Right atrium auricular region (tissue), 2 donors: Measurements from ENCODE around the gene HDHD5. TPM values are rescaled to one million over a fixed set of nuclear protein-coding genes. Genes with fewer than 3 reads are reported as not detected.

ENCODE experiments used
- DNase-seq: peaks from one replicate; pipeline ENCODE4 v3.0.0-alpha.2; 2019; ENCODE audit warnings: low spot score
- H3K27ac ChIP-seq, 2 donors: fragments of 200-600 bp; sonication (generic); 1 replicate in 1 of 2; 2 replicates in 1 of 2; pipeline ENCODE4 v1.5.1; 2016 to 2019
- H3K27me3 ChIP-seq, 2 donors: fragments of 200-600 bp; sonication (generic); one replicate each; pipeline versions ENCODE4 v1.5.1 to v1.6.0; 2017 to 2019
- H3K36me3 ChIP-seq: fragments of 200-600 bp; sonication (generic); one replicate; pipeline ENCODE4 v1.5.1; 2016
- H3K4me1 ChIP-seq, 2 donors: fragments of 200-600 bp; sonication (generic); one replicate each; pipeline versions ENCODE4 v1.5.1 to v1.6.0; 2017 to 2019
- H3K4me3 ChIP-seq, 2 donors: fragments of 200-600 bp; sonication (generic); 1 replicate in 1 of 2; 2 replicates in 1 of 2; pipeline ENCODE4 v1.5.1; 2017 to 2019; ENCODE audit warnings: mild to moderate bottlenecking in 1 of 2, moderate library complexity in 1 of 2
- H3K9me3 ChIP-seq, 2 donors: fragments of 200-600 bp; sonication (generic); one replicate each; pipeline ENCODE4 v1.5.1; 2019
- CTCF ChIP-seq, 2 donors: fragments of 200-600 bp; sonication (generic); IDR thresholded peaks; one replicate each; pipeline ENCODE4 v1.5.1; 2019; ENCODE audit warnings: antibody characterized with exemption in 2 of 2
- total RNA-seq, 2 donors: library from RNA; depleted of rRNA; stranded (reverse); fragments of >200 nt; gene quantifications; one replicate each; pipeline ENCODE4 v1.1.0, GENCODE V29; 2016

The HDHD5 gene
- total RNA-seq, 2 donors from 2014 or later = 33.1 to 39.7 TPM

GRCh38 chr22:17172029-17172833, 13.2 kb upstream of the HDHD5 start:
- peak; percentile 62 for DNase-seq
- Histone ChIP-seq H3K27ac (peak overlapping the region; percentile 92 to 95), H3K27me3 (no peaks in the 10 kb centered on the region), H3K4me1 (peaks cover 0 to 17% of the 10 kb centered on the region in 2 donors), H3K36me3 (no peaks in the 10 kb centered on the region), H3K9me3 (no peaks in the 10 kb centered on the region), H3K4me3 (peak overlapping the region; percentile 69 to 70)
- TF ChIP-seq CTCF (IDR thresholded peaks at IDR 0.05) = no peak

- peak overlapping the region; percentile 92 to 95 for H3K27ac ChIP-seq
- no peaks in the 10 kb centered on the region for H3K9me3 ChIP-seq
- peak; percentile 88 for DNase-seq
- H3K27me3 ChIP-seq = no peaks in the 10 kb centered on the region
- peak overlapping the region; percentile 69 to 70 for H3K4me3 ChIP-seq
- peak; percentile 85 to 90 for TF ChIP-seq CTCF (IDR thresholded peaks at IDR 0.05)
- peaks cover 0 to 21% of the 10 kb centered on the region in 2 donors for H3K4me1 ChIP-seq
- H3K36me3 ChIP-seq = no peaks in the 10 kb centered on the region
These were observed 12.3 kb upstream of the HDHD5 start for GRCh38 chr22:17171153-17172028.

- no peaks in the 10 kb centered on the region for H3K36me3 ChIP-seq
- DNase-seq = no peak
- H3K27ac ChIP-seq = peak overlapping the region in 1 of 2 donors; percentile 42
- H3K4me1 ChIP-seq = peaks cover 0 to 17% of the 10 kb centered on the region in 2 donors
- no peak for TF ChIP-seq CTCF (IDR thresholded peaks at IDR 0.05)
- no peaks in the 10 kb centered on the region for H3K9me3 ChIP-seq
- H3K27me3 ChIP-seq = no peaks in the 10 kb centered on the region
- H3K4me3 ChIP-seq = no peak overlapping the region
These were observed 8.4 kb upstream of the HDHD5 start for GRCh38 chr22:17167486-17167885.

- H3K9me3 ChIP-seq = no peaks in the 10 kb centered on the region
- H3K4me3 ChIP-seq = no peak overlapping the region
- TF ChIP-seq CTCF (IDR thresholded peaks at IDR 0.05) = no peak
- H3K4me1 ChIP-seq = peaks cover 0 to 19% of the 10 kb centered on the region in 2 donors
- no peak overlapping the region for H3K27ac ChIP-seq
- no peaks in the 10 kb centered on the region for H3K36me3 ChIP-seq
- no peaks in the 10 kb centered on the region for H3K27me3 ChIP-seq
- DNase-seq = no peak
These were observed 5.4 kb upstream of the HDHD5 start for GRCh38 chr22:17164392-17165024.

GRCh38 chr22:17162731-17163130, 3.7 kb upstream of the HDHD5 start:
- H3K27ac ChIP-seq = no peak overlapping the region
- no peak for DNase-seq
- no peaks in the 10 kb centered on the region for H3K36me3 ChIP-seq
- H3K4me1 ChIP-seq = peaks cover 0 to 28% of the 10 kb centered on the region in 2 donors
- TF ChIP-seq CTCF (IDR thresholded peaks at IDR 0.05) = no peak
- H3K4me3 ChIP-seq = no peak overlapping the region
- no peaks in the 10 kb centered on the region for H3K9me3 ChIP-seq
- no peaks in the 10 kb centered on the region for H3K27me3 ChIP-seq
